Measurements from ENCODE around the gene SYTL3. TPM values are rescaled to one million over a fixed set of nuclear protein-coding genes. Genes with fewer than 3 reads are reported as not detected.
A peak's percentile ranks its signal among the peaks of the same experiment; 100 is the strongest.
"Not testable (repeated sequence)": the region's sequence is repeated elsewhere in the genome, so short reads cannot be mapped to it uniquely, and the experiment has no call there.

SYTL3 gene
- total RNA-seq, 4 donors from 2014 or later, result 2.8 to 5.1 (median 3.4) TPM

DNA sequence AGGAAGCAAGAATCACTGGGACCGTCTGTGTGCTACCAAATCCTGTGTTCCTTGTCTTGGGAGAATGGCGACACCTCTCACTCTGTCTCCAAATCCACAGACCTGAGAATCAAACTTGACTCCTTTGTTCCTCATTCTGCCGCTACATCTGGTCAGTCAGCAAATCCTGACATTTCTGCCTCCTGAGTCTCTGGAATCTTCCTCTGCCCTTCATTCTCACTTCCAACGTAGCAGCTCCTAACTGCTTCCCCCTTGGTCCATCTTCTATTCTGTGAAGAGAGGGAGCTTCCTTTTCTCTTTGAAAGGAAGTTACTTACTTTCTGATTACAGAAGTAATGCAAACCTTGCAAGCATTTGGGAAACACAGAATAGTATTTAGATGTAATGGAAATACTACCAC, 37.7 kb downstream of the SYTL3 start:
- H3K9me3 ChIP-seq, result no peaks in the 10 kb centered on the region
- H3K4me1 ChIP-seq, result no peaks in the 10 kb centered on the region
- no peaks in the 10 kb centered on the region for H3K27me3 ChIP-seq
- DNase-seq (ENCODE audit: low spot score in 2 of 2), result no peak
- H3K36me3 ChIP-seq, result no peaks in the 10 kb centered on the region
- WGBS, result 88% methylated on average over 4 of the region's 4 CpGs
- peak overlapping the region; percentile 51 for H3K27ac ChIP-seq
- TF ChIP-seq, protein P1, sequence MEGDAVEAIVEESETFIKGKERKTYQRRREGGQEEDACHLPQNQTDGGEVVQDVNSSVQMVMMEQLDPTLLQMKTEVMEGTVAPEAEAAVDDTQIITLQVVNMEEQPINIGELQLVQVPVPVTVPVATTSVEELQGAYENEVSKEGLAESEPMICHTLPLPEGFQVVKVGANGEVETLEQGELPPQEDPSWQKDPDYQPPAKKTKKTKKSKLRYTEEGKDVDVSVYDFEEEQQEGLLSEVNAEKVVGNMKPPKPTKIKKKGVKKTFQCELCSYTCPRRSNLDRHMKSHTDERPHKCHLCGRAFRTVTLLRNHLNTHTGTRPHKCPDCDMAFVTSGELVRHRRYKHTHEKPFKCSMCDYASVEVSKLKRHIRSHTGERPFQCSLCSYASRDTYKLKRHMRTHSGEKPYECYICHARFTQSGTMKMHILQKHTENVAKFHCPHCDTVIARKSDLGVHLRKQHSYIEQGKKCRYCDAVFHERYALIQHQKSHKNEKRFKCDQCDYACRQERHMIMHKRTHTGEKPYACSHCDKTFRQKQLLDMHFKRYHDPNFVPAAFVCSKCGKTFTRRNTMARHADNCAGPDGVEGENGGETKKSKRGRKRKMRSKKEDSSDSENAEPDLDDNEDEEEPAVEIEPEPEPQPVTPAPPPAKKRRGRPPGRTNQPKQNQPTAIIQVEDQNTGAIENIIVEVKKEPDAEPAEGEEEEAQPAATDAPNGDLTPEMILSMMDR (IDR thresholded peaks at IDR 0.05), result no peak
- TF ChIP-seq EP300 (IDR thresholded peaks at IDR 0.05), result no peak
- no peak for TF ChIP-seq POLR2AphosphoS5 (IDR thresholded peaks at IDR 0.05)
- no peak for TF ChIP-seq POLR2A (IDR thresholded peaks at IDR 0.05)
- no peak overlapping the region for H3K4me3 ChIP-seq

DNA sequence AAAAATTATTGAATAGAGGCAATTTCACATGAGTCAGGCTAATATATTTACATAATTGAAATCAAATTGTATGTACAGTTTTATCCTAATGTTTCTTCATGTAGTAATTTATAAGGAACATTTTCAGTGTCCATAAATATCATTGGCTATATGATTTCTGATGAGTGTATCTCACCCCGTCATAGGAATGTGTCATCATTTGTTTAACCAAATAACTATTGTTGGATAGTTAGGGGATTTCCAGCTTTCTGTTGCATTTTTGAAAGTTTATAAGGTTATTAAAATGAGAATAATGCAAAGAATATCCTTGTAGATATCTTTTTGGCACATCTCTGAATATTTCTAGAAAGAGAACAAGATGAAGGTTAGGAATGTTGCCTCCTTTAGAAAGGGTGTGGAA, 39.0 kb downstream of the SYTL3 start:
- WGBS, result 73% methylated on average over 1 of the region's 1 CpG
- Histone ChIP-seq H3K4me1 (no peaks in the 10 kb centered on the region), H3K27ac (no peak overlapping the region), H3K36me3 (no peaks in the 10 kb centered on the region), H3K27me3 (no peaks in the 10 kb centered on the region), H3K9me3 (no peaks in the 10 kb centered on the region), H3K4me3 (no peak overlapping the region)
- DNase-seq (ENCODE audit: low spot score in 2 of 2), result no peak
- TF ChIP-seq, protein P1 (IDR thresholded peaks at IDR 0.05), result no peak
- no peak for TF ChIP-seq POLR2AphosphoS5 (IDR thresholded peaks at IDR 0.05)
- TF ChIP-seq EP300 (IDR thresholded peaks at IDR 0.05), result no peak
- no peak for TF ChIP-seq POLR2A (IDR thresholded peaks at IDR 0.05)

DNA sequence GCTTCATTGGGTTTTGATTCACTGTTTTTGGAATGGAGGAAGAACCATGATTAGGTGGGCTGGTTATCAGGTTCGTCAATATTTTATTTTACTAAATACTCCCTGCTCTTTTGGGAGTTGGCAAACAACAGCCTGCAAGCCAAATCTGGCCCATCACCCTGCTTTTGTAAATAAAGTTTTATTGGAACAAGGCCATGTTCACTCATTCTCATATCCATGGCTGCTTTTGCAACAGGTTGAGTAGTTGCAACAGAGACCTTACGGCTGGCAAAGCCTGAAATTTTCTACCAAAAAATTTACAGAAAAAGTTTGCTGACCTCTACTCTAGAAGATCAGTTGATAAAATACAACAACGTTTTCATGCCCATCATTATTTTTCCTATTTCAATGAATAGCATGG, 45.1 kb downstream of the SYTL3 start:
- WGBS, result 91% methylated on average over 3 of the region's 3 CpGs
- Histone ChIP-seq H3K4me1 (no peaks in the 10 kb centered on the region), H3K36me3 (no peaks in the 10 kb centered on the region), H3K27me3 (no peaks in the 10 kb centered on the region), H3K4me3 (no peak overlapping the region), H3K9me3 (no peaks in the 10 kb centered on the region), H3K27ac (no peak overlapping the region)
- DNase-seq (ENCODE audit: low spot score in 2 of 2), result no peak
- no peak for TF ChIP-seq EP300 (IDR thresholded peaks at IDR 0.05)
- TF ChIP-seq POLR2AphosphoS5 (IDR thresholded peaks at IDR 0.05), result no peak
- no peak for TF ChIP-seq POLR2A (IDR thresholded peaks at IDR 0.05)
- TF ChIP-seq, protein P1 (IDR thresholded peaks at IDR 0.05), result no peak

DNA sequence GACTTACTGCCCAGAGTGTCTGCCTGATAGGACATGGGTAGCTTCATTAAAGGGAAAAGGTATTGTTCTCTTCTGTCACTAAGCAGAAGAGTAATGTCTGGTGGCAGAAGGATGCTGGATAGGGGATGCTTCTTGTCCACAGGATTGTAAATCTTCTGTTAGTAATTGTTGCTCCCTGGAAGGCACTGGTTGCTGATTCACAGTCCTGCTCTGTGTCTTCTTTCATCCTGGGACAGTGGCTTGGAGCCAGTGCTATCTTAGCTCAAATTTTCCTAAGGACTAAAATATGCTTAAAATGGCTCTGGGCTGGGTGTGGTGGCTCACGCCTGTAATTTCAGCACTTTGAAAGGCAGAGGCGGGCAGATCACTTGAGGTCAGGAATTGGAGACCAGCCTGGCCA, 48.0 kb downstream of the SYTL3 start:
- DNase-seq (ENCODE audit: low spot score in 2 of 2), result no peak

DNA sequence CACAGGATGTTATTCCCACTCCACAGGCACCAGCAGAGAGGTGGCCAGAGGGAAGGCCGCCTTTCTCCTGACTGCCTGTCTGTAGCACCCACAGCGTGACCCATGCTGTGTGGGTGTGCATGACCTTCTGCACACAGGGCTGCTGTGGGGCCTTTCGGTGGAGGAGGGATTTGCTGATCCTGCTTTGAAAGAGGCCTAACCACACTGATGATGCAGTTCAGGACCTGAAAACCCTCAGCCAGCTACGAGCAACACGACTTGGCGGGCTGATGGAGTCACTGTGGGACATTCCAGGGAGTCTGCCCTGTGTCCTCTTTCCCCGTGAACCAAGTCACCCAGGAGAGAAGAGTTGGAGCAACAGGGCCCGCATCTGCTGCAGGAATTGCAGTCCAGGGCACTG, 49.1 kb downstream of the SYTL3 start:
- no peak for DNase-seq (ENCODE audit: low spot score in 2 of 2)
- WGBS, result 89% methylated on average over 5 of the region's 8 CpGs

More for the DNA sequence above, 48.0 kb downstream of the SYTL3 start:
- TF ChIP-seq, protein P1 (IDR thresholded peaks at IDR 0.05), result no peak
- TF ChIP-seq POLR2A (IDR thresholded peaks at IDR 0.05), result no peak
- TF ChIP-seq EP300 (IDR thresholded peaks at IDR 0.05), result no peak
- TF ChIP-seq POLR2AphosphoS5 (IDR thresholded peaks at IDR 0.05), result no peak
- Histone ChIP-seq H3K27me3 (no peaks in the 10 kb centered on the region), H3K9me3 (no peaks in the 10 kb centered on the region), H3K27ac (no peak overlapping the region), H3K4me3 (no peak overlapping the region), H3K4me1 (no peaks in the 10 kb centered on the region), H3K36me3 (no peaks in the 10 kb centered on the region)
- WGBS, result 66% methylated on average over 2 of the region's 2 CpGs

DNA sequence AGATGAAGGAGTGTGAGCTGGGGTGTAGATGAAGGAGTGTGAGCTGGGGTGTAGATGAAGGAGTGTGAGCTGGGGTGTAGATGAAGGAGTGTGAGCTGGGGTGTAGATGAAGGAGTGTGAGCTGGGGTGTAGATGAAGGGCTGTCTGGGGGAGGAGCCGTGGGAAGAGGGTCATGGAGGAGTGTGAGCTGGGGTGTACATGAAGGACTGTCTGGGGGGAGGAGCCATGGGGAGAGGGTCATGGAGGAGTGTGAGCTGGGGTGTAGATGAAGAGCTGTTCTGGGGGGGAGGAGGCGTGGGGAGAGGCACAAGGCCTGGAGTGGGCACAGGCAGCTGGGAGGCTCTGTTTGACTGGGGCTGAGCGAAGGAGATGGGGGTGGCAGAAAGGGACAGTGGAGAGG, 51.4 kb downstream of the SYTL3 start:
- H3K4me1 ChIP-seq, result peaks cover 19% of the 10 kb centered on the region
- 94% methylated on average over 3 of the region's 3 CpGs for WGBS
- H3K36me3 ChIP-seq, result not testable (repeated sequence)

More for the DNA sequence above, 49.1 kb downstream of the SYTL3 start:
- Histone ChIP-seq H3K4me3 (no peak overlapping the region), H3K27ac (no peak overlapping the region), H3K36me3 (no peaks in the 10 kb centered on the region), H3K9me3 (no peaks in the 10 kb centered on the region), H3K27me3 (no peaks in the 10 kb centered on the region), H3K4me1 (peaks cover 7% of the 10 kb centered on the region)
- TF ChIP-seq EP300 (IDR thresholded peaks at IDR 0.05) (no peak), POLR2AphosphoS5 (IDR thresholded peaks at IDR 0.05) (no peak)

More for the DNA sequence above, 51.4 kb downstream of the SYTL3 start:
- not testable (repeated sequence) for H3K27me3 ChIP-seq; H3K4me3 ChIP-seq; H3K27ac ChIP-seq; DNase-seq (ENCODE audit: low spot score in 2 of 2); H3K9me3 ChIP-seq

Data from suprapubic skin (tissue), 4 donors.